ENCODE results near the gene BBIP1. TPM values are rescaled to one million over a fixed set of nuclear protein-coding genes. Genes with fewer than 3 reads are reported as not detected.

Gene BBIP1
- total and polyA plus RNA-seq, 10 of the 15 experiments (the other 5 are each of a cell fraction or from before 2014, with no cell fraction given) = 13.8 to 40.8 (median 31.3) TPM

GRCh38 chr10:110861930-110862649 is 56.9 kb downstream of the BBIP1 start:
- Histone ChIP-seq H3K36me3 (ENCODE audit: control insufficient read depth in 2 of 2, insufficient read depth in 2 of 2, low read length in 1 of 2) (no peaks in the 10 kb centered on the region), H3K4me2 (ENCODE audit: control insufficient read depth, insufficient read depth) (no peak overlapping the region), H3K9ac (ENCODE audit: control insufficient read depth, insufficient read depth, low read length) (no peak overlapping the region), H3K79me2 (ENCODE audit: control insufficient read depth, insufficient read depth, low read length) (peaks cover 2% of the 10 kb centered on the region; the same call in 1 of the 2 replicates), H3K9me3 (replicated peaks; ENCODE audit: control insufficient read depth, insufficient read depth, low read length) (no peaks in the 10 kb centered on the region), H4K20me1 (ENCODE audit: control insufficient read depth, insufficient read depth) (no peaks in the 10 kb centered on the region), H3K27ac (ENCODE audit: control insufficient read depth, insufficient read depth) (peak overlapping the region; percentile 98), H3K4me1 (ENCODE audit: control insufficient read depth, insufficient read depth, low read length) (peaks cover 93% of the 10 kb centered on the region), H3K27me3 (replicated peaks in 1 of 2; ENCODE audit: control insufficient read depth in 2 of 2, insufficient read depth in 2 of 2, low read length in 1 of 2) (no peaks in the 10 kb centered on the region), H2AFZ (ENCODE audit: control insufficient read depth, low read depth, low read length) (no peak overlapping the region), H3K4me3 (no peak overlapping the region)
- FAIRE-seq (no peak), DNase-seq (ENCODE audit: low read depth, low spot score) (no peak), ATAC-seq (no peak)
- ChIA-PET SMC1A (ENCODE audit: uncharacterized antibody, unreplicated experiment) (interaction anchor here (1.0 to 6.8 kb wide), 11 partner anchors 8 to 88 kb away, joined by 3 to 188 read pairs (median 11); partner anchors contain the start of genes BBIP1 and PDCD4), CTCF (interaction anchor here (1.1 to 5.4 kb wide), 9 partner anchors 9 to 59 kb away, joined by 3 to 68 read pairs (median 5); partner anchors contain the start of gene PDCD4), RAD21 (ENCODE audit: unreplicated experiment) (interaction anchor here (0.7 to 4.6 kb wide), 7 partner anchors 9 to 88 kb away, joined by 3 to 23 read pairs (median 7); partner anchors contain the start of genes BBIP1 and PDCD4), POLR2A (interaction anchor here (0.7 to 6.7 kb wide), 8 partner anchors 9 to 59 kb away, joined by 3 to 145 read pairs (median 12); partner anchors contain the start of genes BBIP1 and PDCD4)
- intact Hi-C loops (cut with micrococcal nuclease; ENCODE audit: unreplicated experiment) = no loop called here
- in situ Hi-C loops (cut with MboI) = no loop called here
- 85% methylated on average over 6 of the region's 6 CpGs for WGBS (ENCODE audit: insufficient coverage, insufficient replicate concordance, low lambda C conversion rate, missing lambda C conversion rate)
- no TSS peak for BruUV-seq (replicated peaks)
- TF ChIP-seq MTA2 (IDR thresholded peaks at IDR 0.05; ENCODE audit: low read depth) (no peak), MAX (IDR thresholded peaks at IDR 0.05; ENCODE audit: low read depth, low read length) (no peak), MTA3 (IDR thresholded peaks at IDR 0.05; ENCODE audit: borderline replicate concordance, low read length) (no peak), ZBTB11 (CRISPR knock-in tag; IDR thresholded peaks at IDR 0.05) (no peak), ZNF622 (IDR thresholded peaks at IDR 0.05) (no peak), NFYB (IDR thresholded peaks at IDR 0.05; ENCODE audit: insufficient read depth, low read depth, low read length) (no peak)
- TF ChIP-seq, protein P1, sequence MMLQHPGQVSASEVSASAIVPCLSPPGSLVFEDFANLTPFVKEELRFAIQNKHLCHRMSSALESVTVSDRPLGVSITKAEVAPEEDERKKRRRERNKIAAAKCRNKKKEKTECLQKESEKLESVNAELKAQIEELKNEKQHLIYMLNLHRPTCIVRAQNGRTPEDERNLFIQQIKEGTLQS (IDR thresholded peaks at IDR 0.05; ENCODE audit: borderline replicate concordance, extremely low read depth, low read depth, low read length) = no peak

Measured in GM12878 (cell line).